ENCODE data around the gene ZNF385B.
A peak's percentile ranks its signal among the peaks of the same experiment; 100 is the strongest.

GRCh38 chr2:179410552-179411356, 450.7 kb downstream of the ZNF385B start:
- TF ChIP-seq POLR2AphosphoS5 (IDR thresholded peaks at IDR 0.05; ENCODE audit: low read depth, low read length) (no peak), CTCF (IDR thresholded peaks at IDR 0.05) (peak; percentile 79)

Data from Panc1 (cell line).